GM19372 (cell line): ENCODE measurements around the gene SLC25A25.
A peak's percentile ranks its signal among the peaks of the same experiment; 100 is the strongest.
"Not testable (repeated sequence)": the region's sequence is repeated elsewhere in the genome, so short reads cannot be mapped to it uniquely, and the experiment has no call there.

ENCODE experiments used
- ATAC-seq: cut with Tn5 transposase; IDR thresholded peaks from one replicate; pipeline ENCODE4 v1.9.1; 2021; ENCODE audit warnings: mild to moderate bottlenecking, low read depth, moderate library complexity; ENCODE audit not compliant: unreplicated experiment

Gene SLC25A25

DNA sequence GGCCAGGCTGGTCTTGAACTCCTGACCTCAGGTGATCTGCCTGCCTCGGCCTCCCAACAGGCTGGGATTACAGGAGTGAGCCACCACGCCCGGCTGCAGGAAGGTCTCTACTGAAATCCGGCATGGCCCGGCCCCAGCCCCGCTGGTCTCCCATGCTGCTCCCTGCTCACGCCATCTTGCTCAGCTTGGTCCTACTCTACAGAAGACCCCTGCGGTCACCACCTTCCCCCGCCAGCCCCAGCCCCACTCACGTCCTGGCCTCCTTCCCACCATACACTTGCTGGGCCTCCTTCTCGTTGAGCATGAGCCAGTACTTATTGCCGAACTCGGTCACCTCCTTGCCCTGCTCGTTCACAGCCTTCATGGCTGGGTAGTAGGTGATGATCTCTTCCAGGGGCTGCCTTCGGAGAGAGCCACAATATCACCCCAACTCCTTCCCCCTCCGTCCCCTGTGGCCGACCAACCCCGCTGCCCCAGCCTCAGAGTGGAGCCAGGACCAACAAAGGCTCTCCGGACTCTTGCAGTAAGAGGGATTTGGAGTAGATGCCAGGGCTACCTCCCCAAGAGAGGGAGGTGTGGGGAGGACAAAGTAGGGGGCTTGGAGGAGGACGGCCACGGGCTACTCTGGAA is 55.5 kb downstream of the SLC25A25 start:
- no peak for ATAC-seq

DNA sequence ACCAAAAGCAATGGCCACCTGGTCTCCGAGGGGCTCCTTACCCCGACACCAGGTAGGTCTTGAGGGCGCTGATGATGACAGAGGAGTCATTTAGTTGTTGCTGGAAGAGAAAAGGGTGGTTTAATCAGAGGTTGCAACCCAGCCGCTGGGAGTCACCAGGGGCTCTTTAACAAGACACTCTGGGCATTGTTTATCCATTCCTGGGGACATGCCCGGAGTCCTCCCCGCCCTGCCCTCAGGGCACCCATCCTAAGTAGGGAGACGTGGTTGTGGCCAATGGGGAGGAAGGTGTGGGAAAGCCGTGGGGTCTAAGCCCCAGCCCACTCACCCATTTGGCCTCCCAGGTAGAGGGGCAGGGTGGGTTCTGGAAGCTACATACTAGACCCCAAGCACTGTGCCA is 56.4 kb downstream of the SLC25A25 start:
- no peak for ATAC-seq

DNA sequence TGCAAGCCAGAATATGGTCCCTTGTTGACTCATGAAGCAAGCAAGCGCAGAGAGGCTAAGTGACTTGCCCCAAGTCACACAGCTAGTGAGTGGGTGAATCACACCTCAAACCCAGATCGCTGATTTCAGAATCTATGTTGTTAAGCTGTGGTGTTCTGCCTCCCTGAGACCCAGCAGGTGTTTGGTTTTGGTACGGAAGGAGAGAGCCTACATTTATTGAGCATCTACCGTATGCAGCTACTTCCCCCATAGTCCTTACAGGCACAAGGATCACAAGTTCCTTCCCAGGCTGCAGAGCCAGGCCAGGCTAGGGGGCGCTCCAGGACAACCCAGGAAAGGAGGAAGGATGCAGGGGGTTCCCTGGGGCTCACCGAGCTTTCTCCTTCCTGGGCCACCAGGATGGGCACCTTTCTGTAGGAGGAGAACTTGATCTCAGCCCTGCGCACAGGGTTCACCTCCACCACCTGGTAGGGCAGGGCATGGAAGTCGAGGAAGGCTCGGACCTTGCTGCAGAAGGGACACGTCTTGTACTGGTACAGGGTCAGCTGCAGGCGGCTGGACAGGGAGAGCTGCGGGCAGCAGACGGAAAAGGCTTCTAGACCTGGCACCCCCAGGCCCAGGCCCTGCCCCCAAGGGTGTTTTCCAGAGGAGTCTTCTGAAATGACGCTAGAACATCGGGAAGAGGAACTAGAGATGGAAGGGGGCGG is 57.0 kb downstream of the SLC25A25 start:
- no peak for ATAC-seq

DNA sequence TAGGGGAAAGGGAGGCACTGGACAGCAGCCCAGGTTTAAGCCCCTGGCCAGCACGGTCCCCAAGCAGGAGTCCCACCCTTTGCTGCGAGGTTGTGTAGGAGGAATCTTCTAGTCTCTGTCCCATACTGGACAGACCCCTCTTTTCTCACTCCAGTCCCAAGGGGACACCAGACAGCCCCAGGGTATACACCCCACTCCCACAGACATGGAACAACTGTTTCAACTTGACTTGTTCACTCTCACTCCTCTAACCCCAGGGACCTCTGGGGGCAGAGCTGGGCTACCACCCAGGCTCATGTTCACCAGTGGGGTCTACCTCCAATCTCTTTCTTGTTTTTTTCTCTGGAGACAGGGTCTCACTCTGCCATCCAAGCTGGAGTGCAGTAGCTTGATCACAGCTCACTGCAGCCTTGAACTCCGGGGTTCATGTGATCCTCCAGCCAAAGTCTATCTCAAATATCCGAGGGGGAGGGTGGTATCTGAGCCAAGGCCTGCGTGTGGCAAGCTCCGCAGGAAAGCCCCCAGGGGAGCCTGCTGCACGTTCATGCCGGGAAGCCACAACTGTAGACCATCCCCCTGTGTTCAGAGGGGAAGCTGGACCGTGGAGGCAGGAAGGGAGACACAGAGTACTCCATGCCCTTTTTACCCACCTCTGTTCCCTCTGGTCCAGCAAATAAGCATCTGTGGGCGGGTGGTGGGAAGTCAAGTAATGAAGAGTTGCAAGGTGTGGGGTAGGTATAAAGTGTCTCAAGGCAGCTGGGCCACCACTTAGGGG is 57.7 kb downstream of the SLC25A25 start:
- ATAC-seq, result no peak

DNA sequence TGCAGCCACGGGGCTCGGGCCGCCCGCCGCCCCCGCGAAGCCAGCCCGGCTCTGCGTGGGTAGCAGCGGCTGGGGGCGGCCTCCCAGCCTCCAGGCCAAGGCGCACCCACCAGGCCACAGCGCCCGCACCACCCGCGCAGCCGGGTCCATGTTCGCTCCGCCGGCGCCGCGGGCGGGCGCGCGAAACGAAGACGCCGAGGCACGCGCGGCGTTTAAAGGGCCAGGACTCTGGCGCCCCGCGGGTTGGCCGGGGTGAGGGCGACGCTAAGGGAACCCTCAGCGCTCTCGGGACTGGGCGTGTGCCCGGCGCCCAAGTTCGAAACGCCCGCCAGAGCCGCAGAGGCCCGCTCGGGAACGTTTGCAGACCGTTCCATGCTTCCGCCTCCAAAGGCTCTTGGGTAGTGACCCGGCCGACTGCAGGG is 59.5 kb downstream of the SLC25A25 start, which contains the start of gene PTGES2:
Gene PTGES2 (minus strand): TSS at position 162 of the 422 bp plus-strand sequence. CDS start 12 bp downstream, at position 150.
- ATAC-seq, result peak; percentile 48

DNA sequence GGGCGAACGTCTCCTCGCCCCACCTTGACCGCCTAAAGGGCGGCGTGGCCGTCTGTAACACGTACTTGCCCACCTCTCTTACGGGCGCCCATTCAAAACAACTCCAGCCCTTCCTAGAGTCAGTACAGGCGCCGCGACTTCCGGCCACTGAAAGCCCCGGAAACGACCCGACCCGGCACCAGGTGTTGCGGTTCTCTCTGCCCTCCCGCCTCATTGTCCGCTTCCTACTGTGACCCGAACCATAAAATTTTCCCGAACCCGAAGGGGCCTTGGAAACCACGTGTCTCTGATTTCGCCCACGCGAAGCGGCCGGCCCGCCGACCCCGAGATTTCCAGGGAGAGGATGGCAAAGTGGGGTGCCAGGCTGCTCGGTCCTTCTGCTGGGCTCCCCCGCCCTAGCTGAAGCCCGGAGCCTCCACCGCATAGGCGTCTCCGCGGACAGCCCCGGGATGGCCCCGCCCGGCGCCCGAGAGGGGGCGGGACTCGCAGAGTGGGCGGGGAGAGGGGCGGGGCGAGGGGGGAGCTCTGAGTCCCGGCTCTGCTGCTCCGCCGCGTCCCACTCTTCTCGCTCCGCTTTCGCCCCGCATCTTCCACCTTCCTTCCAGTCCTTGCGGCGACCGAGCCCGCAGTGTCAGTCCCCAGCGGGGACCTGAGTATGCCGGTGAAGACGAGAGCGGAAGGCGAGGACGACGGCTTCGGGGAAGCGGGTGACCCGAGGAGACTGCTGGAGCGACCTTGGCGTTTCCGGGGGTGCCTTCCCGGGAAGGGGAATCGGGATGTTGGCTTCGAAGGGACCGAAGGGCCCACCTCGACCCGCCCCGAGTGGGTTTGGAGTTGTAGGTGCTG is 60.2 kb downstream of the SLC25A25 start:
- peak; percentile 68 for ATAC-seq

DNA sequence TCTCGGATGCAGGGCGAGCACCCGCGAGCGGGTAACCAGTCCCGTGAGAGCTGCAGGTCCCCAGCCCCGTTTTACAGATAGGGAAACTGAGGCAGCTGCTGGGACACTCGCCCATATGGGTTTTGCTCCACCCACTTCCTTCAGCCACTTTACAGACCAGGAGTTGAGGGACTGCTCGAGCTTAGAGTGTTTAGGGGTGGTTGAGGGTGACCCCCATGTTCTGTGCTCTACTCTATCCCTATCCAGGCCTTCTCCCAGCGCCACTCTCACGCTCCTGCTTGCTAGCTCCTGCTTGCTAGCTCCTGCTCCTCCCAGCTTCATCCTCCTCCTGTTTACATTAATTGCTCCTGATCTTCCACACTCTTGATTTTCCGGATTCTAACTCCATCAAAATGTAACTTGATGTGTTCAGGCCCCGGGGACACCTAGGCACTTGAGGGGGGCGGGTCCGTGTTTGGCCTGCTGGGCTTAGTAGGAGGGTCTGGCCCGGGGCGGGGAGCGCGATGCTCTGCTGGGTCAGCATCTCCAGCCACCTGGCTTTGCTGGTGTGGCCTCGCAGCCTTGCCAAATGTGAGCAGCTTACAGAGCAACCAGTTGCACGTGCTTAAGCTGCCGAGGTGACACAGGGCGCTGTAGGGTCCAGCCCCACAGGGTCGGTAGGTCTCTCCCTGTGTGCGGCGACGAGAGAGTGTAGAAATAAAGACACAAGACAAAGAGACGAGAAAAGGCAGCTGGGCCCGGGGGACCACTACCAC is 61.0 kb downstream of the SLC25A25 start:
- ATAC-seq, result no peak

DNA sequence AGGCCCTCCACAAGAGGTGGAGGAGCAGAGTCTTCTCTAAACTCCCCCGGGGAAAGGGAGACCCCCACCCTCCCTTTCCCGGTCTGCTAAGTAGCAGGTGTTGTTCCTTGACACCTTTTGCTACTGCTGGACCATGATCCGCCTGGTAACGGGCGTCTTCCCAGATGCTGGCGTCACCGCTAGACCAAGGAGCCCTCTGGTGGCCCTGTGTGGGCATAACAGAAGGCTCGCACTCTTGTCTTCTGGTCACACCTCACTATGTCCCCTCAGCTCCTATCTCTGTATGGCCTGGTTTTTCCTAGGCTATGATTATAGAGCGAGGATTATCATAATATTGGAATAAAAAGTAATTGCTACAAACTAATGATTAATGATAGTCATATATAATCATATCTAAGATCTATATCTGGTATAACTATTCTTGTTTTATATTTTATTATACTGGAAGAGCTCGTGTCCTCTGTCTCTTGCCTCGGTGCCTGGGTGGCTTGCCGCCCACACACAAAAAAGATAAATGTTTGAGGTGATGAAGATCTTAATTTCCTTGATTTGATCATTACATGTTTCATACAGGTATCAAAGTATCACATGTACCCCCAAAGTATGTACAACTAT is 62.1 kb downstream of the SLC25A25 start:
- ATAC-seq, result not testable (repeated sequence)

DNA sequence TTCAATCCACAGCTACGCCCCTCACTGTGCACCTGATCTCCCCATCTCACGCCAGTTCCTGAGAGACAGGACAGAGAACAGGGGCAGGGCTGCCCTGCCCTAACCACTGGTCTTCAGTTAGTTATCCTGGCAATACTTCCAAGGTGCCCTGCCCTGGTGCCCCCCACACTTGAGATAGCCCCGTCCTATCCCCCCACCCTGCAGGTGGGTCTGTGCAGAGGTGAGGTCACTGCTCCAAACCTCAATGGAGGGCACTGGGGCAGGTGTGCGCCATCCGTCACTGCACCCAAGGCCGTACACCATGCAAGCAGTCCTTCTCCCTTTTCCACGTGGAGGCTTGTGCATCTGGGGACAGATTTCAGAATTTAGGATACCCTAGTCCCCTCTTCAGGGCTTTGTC is 62.6 kb downstream of the SLC25A25 start:
- not testable (repeated sequence) for ATAC-seq

DNA sequence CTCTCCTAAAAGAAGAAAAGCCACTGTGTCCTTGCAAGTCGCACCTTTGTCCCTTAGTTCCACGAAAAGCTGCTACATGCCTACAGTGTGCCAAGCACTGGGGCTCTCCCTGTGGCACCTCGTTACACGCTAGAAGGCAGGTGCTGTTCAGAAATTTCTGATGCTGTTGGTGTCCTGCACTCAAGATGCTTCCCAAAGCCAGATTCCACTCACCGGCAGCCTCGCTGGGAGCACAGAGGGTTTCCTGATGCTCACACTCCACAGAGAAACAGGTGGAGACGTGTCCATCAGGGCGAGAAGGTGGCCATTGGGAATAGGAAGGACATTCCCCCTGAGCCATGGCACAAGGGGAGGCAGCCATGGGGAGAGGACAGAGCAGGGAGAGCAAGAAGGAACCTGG is 63.3 kb downstream of the SLC25A25 start:
- ATAC-seq, result not testable (repeated sequence)

DNA sequence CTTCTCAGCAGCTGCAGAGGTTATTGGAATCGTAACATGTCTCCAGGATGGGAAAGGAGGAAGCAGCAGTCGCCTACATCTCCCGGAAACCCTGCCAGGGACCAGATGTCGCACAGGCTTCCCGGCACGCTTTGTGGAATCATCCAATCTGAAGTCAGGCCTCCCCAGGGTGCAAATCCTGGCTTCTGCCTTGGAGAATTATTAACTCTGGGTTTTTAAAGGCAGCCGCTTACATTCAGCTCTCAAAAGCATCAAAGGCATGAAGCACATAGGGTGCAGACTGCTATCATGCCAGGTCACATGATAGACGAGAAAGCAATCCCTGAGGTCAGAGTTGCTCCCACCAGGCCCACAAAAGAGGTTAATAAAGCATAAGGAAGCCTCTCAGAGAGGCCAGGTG is 64.1 kb downstream of the SLC25A25 start:
- not testable (repeated sequence) for ATAC-seq

DNA sequence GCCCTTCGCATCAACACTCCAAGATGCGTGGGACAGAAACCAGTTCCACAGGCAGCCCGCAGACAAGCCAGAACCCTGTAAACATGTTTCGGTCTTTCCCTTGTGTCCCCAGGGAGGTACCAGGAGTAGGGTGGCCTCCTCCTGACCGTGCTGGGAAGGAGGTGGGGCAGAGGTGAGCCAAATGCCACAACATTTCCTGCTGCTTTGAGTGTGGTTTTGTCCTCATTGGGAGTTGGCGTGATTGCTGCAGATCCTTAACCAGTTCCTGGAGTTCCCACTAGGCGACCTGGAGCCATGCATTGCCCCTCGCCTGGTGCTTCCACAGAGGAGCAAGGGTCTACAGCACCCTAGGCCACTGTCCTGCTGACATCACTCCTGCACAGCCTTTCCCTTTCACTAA is 67.5 kb downstream of the SLC25A25 start:
- not testable (repeated sequence) for ATAC-seq

DNA sequence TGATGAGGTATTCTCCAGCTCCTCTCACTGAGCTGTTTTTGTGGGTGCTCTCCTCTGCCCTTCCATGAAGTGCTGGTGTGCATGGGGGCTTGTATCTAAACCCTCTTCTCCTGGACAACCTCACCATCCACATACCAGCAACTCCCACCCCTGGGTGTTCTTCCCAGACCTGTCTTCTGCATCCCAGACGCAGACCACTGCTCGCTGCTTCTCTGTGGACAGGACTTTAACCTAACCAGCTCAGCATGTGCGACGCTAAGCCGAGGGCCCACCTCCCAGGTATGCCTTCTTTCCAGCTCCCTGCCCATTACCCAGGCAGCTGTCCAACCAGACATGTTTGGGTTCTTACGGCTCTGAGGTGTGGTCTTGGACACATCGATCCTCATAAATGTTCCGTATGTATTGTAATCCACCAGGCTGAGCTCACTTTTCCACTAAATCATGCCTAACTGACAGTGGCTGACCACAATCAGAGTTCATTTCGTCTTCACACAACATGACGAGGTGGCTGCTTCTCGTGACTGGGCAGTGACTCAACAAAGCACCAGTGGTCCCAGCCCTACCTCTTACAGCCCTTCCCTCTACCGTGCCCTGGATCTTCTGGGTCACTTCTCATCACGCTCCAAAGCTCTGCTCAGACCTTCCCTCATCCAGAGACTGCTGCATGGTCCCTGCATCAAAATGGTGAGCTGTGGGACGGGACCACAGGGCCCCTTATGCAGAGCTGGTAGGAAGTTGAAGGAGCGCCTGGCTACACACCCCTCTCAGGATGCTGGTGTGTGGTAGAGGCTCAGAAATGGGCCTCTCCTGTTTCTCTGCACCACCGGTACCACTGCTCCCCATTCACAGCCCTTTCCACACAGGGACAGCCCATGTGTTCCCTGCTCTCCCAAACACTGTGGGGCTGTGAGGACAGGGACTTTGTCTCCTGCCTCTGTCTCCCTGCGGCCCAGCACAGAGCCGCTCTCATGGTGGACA is 69.1 kb downstream of the SLC25A25 start:
- ATAC-seq, result no peak

DNA sequence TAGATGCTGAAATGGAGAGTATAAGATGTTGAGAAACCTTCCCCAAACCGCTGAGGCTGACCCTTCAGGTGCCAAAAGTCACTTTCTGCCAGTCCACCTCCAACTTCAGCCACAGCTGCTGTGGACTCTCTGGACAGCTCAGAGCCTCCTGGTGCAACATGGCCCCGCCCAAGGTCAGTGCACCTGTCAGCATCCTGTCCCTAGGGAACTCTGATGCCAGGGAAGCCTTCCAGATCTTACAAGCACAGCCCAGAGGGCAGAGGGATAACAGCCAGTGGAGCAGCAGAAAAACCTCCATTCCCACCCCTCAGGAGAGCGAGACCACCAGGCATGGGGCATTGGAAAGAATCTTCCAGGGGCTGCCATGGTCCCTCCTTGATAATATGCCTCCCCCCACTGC is 70.0 kb downstream of the SLC25A25 start:
- ATAC-seq, result no peak

DNA sequence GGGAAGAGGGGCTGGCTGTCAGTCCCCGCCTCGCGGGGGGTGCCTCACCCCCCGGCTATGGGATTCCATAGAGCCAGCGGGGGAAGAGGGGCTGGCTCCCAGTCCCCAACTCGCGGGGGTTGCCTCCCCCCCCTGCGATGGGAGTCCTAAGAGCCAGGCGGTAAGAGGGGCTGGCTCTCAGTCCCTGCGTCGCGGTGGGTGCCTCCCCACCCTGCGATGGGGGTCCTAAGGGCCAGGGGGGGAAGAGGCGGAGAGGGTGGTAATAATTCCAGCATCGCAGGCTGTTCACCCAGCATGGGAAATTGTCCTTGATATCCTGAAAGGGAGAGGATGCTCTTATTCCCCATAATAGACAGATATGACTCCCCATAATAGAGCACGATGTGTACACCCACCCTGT is 71.6 kb downstream of the SLC25A25 start:
- ATAC-seq, result no peak

DNA sequence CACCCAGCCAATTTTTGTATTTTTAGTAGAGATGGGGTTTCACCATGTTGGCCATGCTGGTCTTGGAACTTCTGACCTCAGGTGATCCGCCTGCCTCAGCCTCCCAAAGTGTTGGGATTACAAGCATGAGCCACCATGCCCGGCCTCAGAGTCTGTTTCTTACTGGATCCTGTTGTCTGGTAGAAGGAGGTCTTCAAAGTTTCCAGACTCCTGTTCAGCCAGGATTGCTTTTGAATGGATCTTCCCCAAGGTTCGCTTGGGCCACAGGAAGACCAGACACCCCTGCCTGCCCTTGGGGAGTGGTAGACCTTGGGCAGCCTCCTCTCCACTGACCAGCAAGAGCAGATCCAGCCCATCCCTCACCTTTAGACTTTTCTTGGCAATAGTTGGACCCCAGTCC is 73.6 kb downstream of the SLC25A25 start:
- ATAC-seq, result no peak

DNA sequence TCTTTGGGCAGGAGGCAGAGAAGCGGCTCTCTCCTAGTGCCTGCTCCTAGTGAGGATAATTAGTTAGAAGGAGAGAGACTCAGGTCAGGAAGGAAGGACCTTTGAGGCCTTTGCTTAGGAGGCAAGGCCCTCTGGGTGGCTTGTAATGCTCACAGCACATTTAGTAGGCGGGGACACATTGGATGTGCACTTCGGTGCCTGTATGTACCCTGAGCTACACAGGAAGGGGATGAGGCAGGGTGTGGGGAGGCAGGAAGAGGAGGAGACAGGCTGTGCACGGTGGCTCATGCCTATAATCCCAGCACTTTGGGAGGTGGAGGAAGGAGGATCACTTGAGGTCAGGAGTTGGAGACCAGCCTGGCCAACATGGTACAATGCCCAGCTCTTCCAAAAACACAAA is 74.0 kb downstream of the SLC25A25 start:
- ATAC-seq, result no peak

DNA sequence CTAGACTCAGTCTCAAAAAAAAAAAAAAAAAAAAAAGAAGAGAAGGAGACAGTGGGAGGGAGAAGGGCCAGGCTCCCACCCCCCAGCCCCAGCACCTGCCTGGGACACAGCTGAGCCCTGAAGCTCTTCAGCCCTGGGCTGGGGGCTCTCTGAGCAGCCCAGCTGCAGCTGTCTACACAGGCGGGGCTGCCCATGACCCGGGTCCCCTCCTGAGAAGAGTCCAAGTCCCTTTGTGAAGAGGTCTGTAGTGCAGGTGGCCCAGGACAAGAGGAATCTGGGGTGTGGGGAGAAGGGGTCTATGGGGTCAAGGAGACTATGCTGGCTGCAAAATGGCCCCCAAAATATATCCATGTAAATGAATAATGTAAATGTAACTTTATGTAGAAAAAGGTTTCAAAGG is 74.6 kb downstream of the SLC25A25 start:
- no peak for ATAC-seq
